B cell (primary cell): ENCODE data around the gene U2AF2. TPM values are rescaled to one million over a fixed set of nuclear protein-coding genes. Genes with fewer than 3 reads are reported as not detected.
A peak's percentile ranks its signal among the peaks of the same experiment; 100 is the strongest.

Source experiments
- ATAC-seq: fragments of 200-7000 bp; cut with Tn5 transposase; one replicate; pipeline ENCODE4 v1.10.0; 2021; ENCODE audit warnings: low read depth, mild to moderate bottlenecking, moderate number of reproducible peaks, moderate library complexity
- CTCF ChIA-PET: fragments of 350-600 bp; sonication (Branson Sonifier 250); formaldehyde crosslinking; loops from one replicate; lab custom pipeline; 2021; ENCODE audit warnings: antibody characterized with exemption, inconsistent platforms; lab: Charles Lee
- POLR2A ChIA-PET: fragments of 350-600 bp; sonication (Branson Sonifier 250); formaldehyde crosslinking; loops from one replicate; lab custom pipeline; 2021; ENCODE audit warnings: antibody characterized with exemption; lab: Charles Lee
- DNase-seq: peaks from one replicate; pipeline ENCODE4 v3.0.0; 2013
- H2AFZ ChIP-seq: 2 replicates; pipeline ENCODE4 v1.6.1; 2012; ENCODE audit warnings: mild to moderate bottlenecking, low read depth, low read length; ENCODE audit not compliant: insufficient read depth, poor library complexity, severe bottlenecking
- H3K27ac ChIP-seq, 2 donors: 1 replicate in 1 of 2; 2 replicates in 1 of 2; pipeline ENCODE4 v1.5.1; 2012 to 2013; ENCODE audit warnings: low read length in 2 of 2, mild to moderate bottlenecking in 2 of 2, moderate library complexity in 1 of 2
- H3K27me3 ChIP-seq, 4 experiments: fragments of 200-600 bp in 1 of 4; sonication (generic) in 1 of 4; replicated peaks in 1 of 4; 1 replicate in 2 of 4; 2 replicates in 2 of 4; pipeline versions ENCODE4 v1.6.1 to v1.7.0; 2013 to 2016; ENCODE audit warnings: low read length in 3 of 4, mild to moderate bottlenecking in 2 of 4, mixed read lengths in 1 of 4, moderate library complexity in 1 of 4; ENCODE audit not compliant: insufficient read depth in 4 of 4, control insufficient read depth in 3 of 4; ENCODE audit errors: control extremely low read depth in 1 of 4
- H3K36me3 ChIP-seq, 2 experiments: replicated peaks in 1 of 2; 1 replicate in 1 of 2; 2 replicates in 1 of 2; pipeline versions ENCODE4 v1.6.1 to v1.7.1; 2013; ENCODE audit warnings: low read length in 1 of 2; ENCODE audit not compliant: insufficient read depth in 2 of 2, control insufficient read depth in 1 of 2; ENCODE audit errors: control extremely low read depth in 1 of 2, extremely low read depth in 1 of 2
- H3K4me1 ChIP-seq, 2 donors: fragments of 200-600 bp in 1 of 2; sonication (generic) in 1 of 2; 1 replicate in 1 of 2; 2 replicates in 1 of 2; pipeline versions ENCODE4 v1.5.1 to v1.6.1; 2013 to 2017; ENCODE audit warnings: low read length in 2 of 2; ENCODE audit not compliant: control insufficient read depth in 2 of 2, insufficient read depth in 2 of 2
- H3K4me2 ChIP-seq: replicated peaks from 2 replicates; pipeline ENCODE3; 2012; ENCODE audit warnings: mild to moderate bottlenecking, low read depth, low read length; ENCODE audit not compliant: poor library complexity, severe bottlenecking
- H3K4me3 ChIP-seq, 5 experiments: fragments of 200-600 bp in 1 of 5; sonication (generic) in 1 of 5; 1 replicate in 3 of 5; 2 replicates in 2 of 5; pipeline versions ENCODE4 v1.5.1 to v1.7.0; 2011 to 2016; ENCODE audit warnings: low read length in 4 of 5, mild to moderate bottlenecking in 4 of 5, low read depth in 2 of 5, control low read depth in 1 of 5, moderate library complexity in 1 of 5; ENCODE audit not compliant: insufficient read depth in 1 of 5; ENCODE audit errors: control extremely low read depth in 1 of 5, extremely low read depth in 1 of 5
- H3K79me2 ChIP-seq: fragments of 200-600 bp; sonication (generic); one replicate; pipeline ENCODE4 v1.6.0; 2016; ENCODE audit warnings: low read length; ENCODE audit not compliant: control insufficient read depth, insufficient read depth
- H3K9ac ChIP-seq: fragments of 200-600 bp; sonication (generic); 2 replicates; pipeline ENCODE4 v1.6.1; 2017; ENCODE audit warnings: mild to moderate bottlenecking, low read length, moderate library complexity
- H3K9me3 ChIP-seq, 3 donors: one replicate each; pipeline versions ENCODE4 v1.6.1 to v1.7.1; 2013; ENCODE audit warnings: low read length in 2 of 3; ENCODE audit not compliant: control insufficient read depth in 2 of 3, insufficient read depth in 1 of 3; ENCODE audit errors: control extremely low read depth in 1 of 3
- H4K20me1 ChIP-seq: 2 replicates; pipeline ENCODE4 v1.6.0; 2012; ENCODE audit warnings: mild to moderate bottlenecking, low read length; ENCODE audit not compliant: insufficient read depth, control insufficient read depth, poor library complexity, severe bottlenecking
- H3K27ac Mint-ChIP-seq: one replicate; pipeline ENCODE4 v1.8.0; 2021; ENCODE audit warnings: mixed read lengths
- H3K27me3 Mint-ChIP-seq: one replicate; pipeline ENCODE4 v1.8.0; 2021; ENCODE audit warnings: mixed read lengths
- H3K4me1 Mint-ChIP-seq: one replicate; pipeline ENCODE4 v1.8.0; 2021; ENCODE audit warnings: mixed read lengths
- H3K4me3 Mint-ChIP-seq: one replicate; pipeline ENCODE4 v1.8.0; 2021; ENCODE audit warnings: mixed read lengths
- H3K9me3 Mint-ChIP-seq: one replicate; pipeline ENCODE4 v1.8.0; 2022; ENCODE audit warnings: mixed read lengths; ENCODE audit not compliant: insufficient read depth
- CTCF ChIP-seq: fragments of 200-600 bp; IDR thresholded peaks from one replicate; pipeline ENCODE4 v1.8.0; 2022; ENCODE audit warnings: antibody characterized with exemption, mild to moderate bottlenecking
- EZH2 ChIP-seq: IDR thresholded peaks from 2 replicates; pipeline ENCODE4 v1.6.1; 2012; ENCODE audit warnings: borderline replicate concordance, low read depth, mild to moderate bottlenecking, moderate library complexity, low read length; ENCODE audit not compliant: insufficient read depth, poor library complexity, severe bottlenecking
- WGBS: methylation state at CpG from one replicate; pipeline ENCODE4 v1.1.5; 2013; ENCODE audit warnings: missing lambda C conversion rate; ENCODE audit not compliant: insufficient coverage; 5-methylcytosine and 5-hydroxymethylcytosine counted together
- intact Hi-C: fragments of 100-400 bp; cut with micrococcal nuclease; formaldehyde crosslinking; loops from one replicate; pipeline ENCODE4 v1.10.0; 2022
- polyA plus RNA-seq: library from polyadenylated mRNA; depleted of rRNA; stranded (reverse); fragments of >200 nt; gene quantifications from 2 replicates; pipeline ENCODE4 v1.2.3, GENCODE V29; 2012
- total RNA-seq, 2 donors: library from RNA; stranded (reverse); fragments of 120-200 nt in 1 of 2; gene quantifications; 1 replicate in 1 of 2; 2 replicates in 1 of 2; pipeline versions ENCODE4 v1.2.3 to v1.2.4, GENCODE V29; 2013 to 2022

The U2AF2 gene
- total and polyA plus RNA-seq, 2 donors (not counting 1 experiment from before 2014, with no cell fraction given) = 275 to 300 TPM

- H3K4me2 ChIP-seq = peak overlapping the region; percentile 39
Observed at GRCh38 chr19:55688422-55689218, 33.8 kb downstream of the U2AF2 start.

More at GRCh38 chr19:55688422-55689218, 33.8 kb downstream of the U2AF2 start:
- Histone ChIP-seq H3K36me3 (peaks cover 0 to 90% of the 10 kb centered on the region in 2 experiments), H3K4me3 (no peak overlapping the region), H2AFZ (no peak overlapping the region), H3K4me1 (peaks cover 9 to 30% of the 10 kb centered on the region in 2 donors), H3K79me2 (peaks cover 67% of the 10 kb centered on the region), H3K27ac (peak overlapping the region; percentile 6 to 23), H3K9ac (no peak overlapping the region), H4K20me1 (peaks cover 91% of the 10 kb centered on the region), H3K9me3 (no peaks in the 10 kb centered on the region), H3K27me3 (no peaks in the 10 kb centered on the region)
- ATAC-seq (peak; percentile 51), DNase-seq (peak; percentile 52)
- no peaks in the 10 kb centered on the region for H3K9me3 Mint-ChIP-seq
- ChIA-PET POLR2A (no interaction called here), CTCF (no interaction called here)
- H3K4me1 Mint-ChIP-seq = peaks cover 37% of the 10 kb centered on the region
- no peaks in the 10 kb centered on the region for H3K27me3 Mint-ChIP-seq
- TF ChIP-seq EZH2 = no peak
- no peak for TF ChIP-seq CTCF
- H3K4me3 Mint-ChIP-seq = no peak overlapping the region
- WGBS = 78% methylated on average over 23 of the region's 27 CpGs
- H3K27ac Mint-ChIP-seq = peak overlapping the region; percentile 56
- intact Hi-C loops = no loop called here
